DND-41 (cell line): ENCODE results near the gene CTIF.

Experiments
- EZH2 ChIP-seq: IDR thresholded peaks from 3 replicates; pipeline ENCODE4 v1.6.1; 2012; ENCODE audit warnings: borderline replicate concordance, low read depth, mild to moderate bottlenecking, moderate library complexity, low read length, inconsistent platforms; ENCODE audit not compliant: severe bottlenecking
- TF ChIP-seq, protein P1 (sequence below): IDR thresholded peaks from 2 replicates; pipeline ENCODE4 v1.5.1; 2012; ENCODE audit warnings: borderline replicate concordance, low read length, moderate library complexity, mild to moderate bottlenecking; ENCODE audit not compliant: poor library complexity, severe bottlenecking; ENCODE audit errors: extremely low read depth

DNA sequence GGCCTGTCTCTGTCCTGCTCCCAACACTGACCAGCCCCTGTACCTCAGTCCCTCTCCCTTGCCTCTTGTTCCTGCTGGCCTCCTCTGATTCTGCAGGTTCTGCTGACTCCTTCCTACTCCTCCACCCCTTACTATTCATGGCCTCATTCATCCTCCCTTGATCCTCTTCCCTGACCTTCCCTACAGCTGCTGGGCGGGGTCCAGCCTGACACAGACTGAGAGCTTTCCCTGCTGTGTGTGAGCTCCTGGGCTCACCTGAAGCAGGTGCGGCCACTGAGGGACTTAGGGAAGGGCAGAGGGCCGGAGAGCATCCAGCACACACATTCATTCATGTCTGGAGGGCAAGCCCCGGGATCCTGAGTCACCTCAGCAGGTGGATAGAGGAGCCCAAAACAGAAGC, 185.6 kb downstream of the CTIF start:
- no peak for TF ChIP-seq EZH2
- TF ChIP-seq, protein P1, sequence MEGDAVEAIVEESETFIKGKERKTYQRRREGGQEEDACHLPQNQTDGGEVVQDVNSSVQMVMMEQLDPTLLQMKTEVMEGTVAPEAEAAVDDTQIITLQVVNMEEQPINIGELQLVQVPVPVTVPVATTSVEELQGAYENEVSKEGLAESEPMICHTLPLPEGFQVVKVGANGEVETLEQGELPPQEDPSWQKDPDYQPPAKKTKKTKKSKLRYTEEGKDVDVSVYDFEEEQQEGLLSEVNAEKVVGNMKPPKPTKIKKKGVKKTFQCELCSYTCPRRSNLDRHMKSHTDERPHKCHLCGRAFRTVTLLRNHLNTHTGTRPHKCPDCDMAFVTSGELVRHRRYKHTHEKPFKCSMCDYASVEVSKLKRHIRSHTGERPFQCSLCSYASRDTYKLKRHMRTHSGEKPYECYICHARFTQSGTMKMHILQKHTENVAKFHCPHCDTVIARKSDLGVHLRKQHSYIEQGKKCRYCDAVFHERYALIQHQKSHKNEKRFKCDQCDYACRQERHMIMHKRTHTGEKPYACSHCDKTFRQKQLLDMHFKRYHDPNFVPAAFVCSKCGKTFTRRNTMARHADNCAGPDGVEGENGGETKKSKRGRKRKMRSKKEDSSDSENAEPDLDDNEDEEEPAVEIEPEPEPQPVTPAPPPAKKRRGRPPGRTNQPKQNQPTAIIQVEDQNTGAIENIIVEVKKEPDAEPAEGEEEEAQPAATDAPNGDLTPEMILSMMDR: no peak
